K562 (cell line): ENCODE measurements around the gene EGFL7. TPM values are rescaled to one million over a fixed set of nuclear protein-coding genes. Genes with fewer than 3 reads are reported as not detected.

Experiments used
- ATAC-seq: fragments of 200-7000 bp; cut with Tn5 transposase; 3 replicates; pipeline ENCODE4 v1.9.1; 2020; ENCODE audit warnings: moderate library complexity
- BruUV-seq: library from RNA; stranded (reverse); fragments of 400-500 nt; replicated peaks from 2 replicates; lab custom pipeline; 2021; lab: Mats Ljungman, UMichigan
- CTCF ChIA-PET: fragments of 300-600 bp; formaldehyde crosslinking; extraction: SDS; loops from one replicate; lab custom pipeline; 2021; ENCODE audit warnings: low intra/inter-chr PET ratio; lab: Yijun Ruan, JAX
- POLR2A ChIA-PET: fragments of 300-600, 350-650 bp; sonication (Branson Sonifier 250); formaldehyde crosslinking; extraction: SDS; loops from one replicate; lab custom pipeline; 2021; ENCODE audit warnings: antibody characterized with exemption, inconsistent platforms; lab: Yijun Ruan, JAX
- DNase-seq, 4 experiments: peaks; one replicate each; pipeline versions ENCODE4 v3.0.0 to v3.0.0-alpha.2; 2011 to 2018; ENCODE audit warnings: low spot score in 3 of 4, mixed read lengths in 3 of 4; ENCODE audit errors: extremely low read depth in 1 of 4
- FAIRE-seq: peaks from 2 replicates; lab custom pipeline; 2011; peaks lifted over from hg19 to GRCh38; lab: Jason Lieb, UNC
- H2AFZ ChIP-seq: 2 replicates; pipeline ENCODE4 v1.6.0; 2011; ENCODE audit warnings: low read depth, low read length, control low read depth, inconsistent platforms
- H3K27ac ChIP-seq: fragments of 200-600 bp; 3 replicates; pipeline ENCODE4 v1.8.0; 2011; ENCODE audit warnings: low read depth, mild to moderate bottlenecking, control low read depth, inconsistent platforms, low read length, moderate library complexity, mixed read lengths; ENCODE audit errors: extremely low read depth
- H3K27me3 ChIP-seq, 2 experiments: fragments of 300-600 bp in 1 of 2; 2 replicates in 1 of 2; 3 replicates in 1 of 2; pipeline versions ENCODE4 v1.6.0 to v1.8.0; 2011; ENCODE audit warnings: inconsistent platforms in 2 of 2, low read length in 2 of 2, mild to moderate bottlenecking in 1 of 2, mixed read lengths in 1 of 2, moderate library complexity in 1 of 2; ENCODE audit not compliant: control insufficient read depth in 2 of 2, insufficient read depth in 2 of 2
- H3K36me3 ChIP-seq: fragments of 300-600 bp; 3 replicates; pipeline ENCODE4 v1.8.0; 2011; ENCODE audit warnings: mild to moderate bottlenecking, low read length, inconsistent platforms; ENCODE audit not compliant: control insufficient read depth, insufficient read depth
- H3K4me1 ChIP-seq, 2 experiments: fragments of 200-600 bp in 1 of 2; replicated peaks in 1 of 2; 2 replicates in 1 of 2; 3 replicates in 1 of 2; pipeline versions ENCODE4 v1.5.1 to v1.8.0; 2011; ENCODE audit warnings: inconsistent platforms in 2 of 2, low read length in 2 of 2, mild to moderate bottlenecking in 1 of 2, mixed read lengths in 1 of 2, moderate library complexity in 1 of 2; ENCODE audit not compliant: control insufficient read depth in 2 of 2, insufficient read depth in 2 of 2
- H3K4me2 ChIP-seq: 2 replicates; pipeline ENCODE4 v1.6.1; 2011; ENCODE audit warnings: low read length, control low read depth, inconsistent platforms, mixed read lengths; ENCODE audit not compliant: insufficient read depth
- H3K4me3 ChIP-seq: fragments of 200-600 bp; sonication (generic), shearing (Covaris generic); 2 replicates; pipeline ENCODE4 v1.5.1; 2016; ENCODE audit warnings: control low read depth, inconsistent platforms
- H3K79me2 ChIP-seq: fragments of 200-600 bp; 3 replicates; pipeline ENCODE4 v1.8.0; 2011; ENCODE audit warnings: low read length, inconsistent platforms; ENCODE audit not compliant: control insufficient read depth, insufficient read depth
- H3K9ac ChIP-seq, 2 experiments: 2 replicates each; pipeline versions ENCODE4 v1.6.0 to v1.6.1; 2011; ENCODE audit warnings: low read depth in 2 of 2, low read length in 2 of 2, control low read depth in 1 of 2, inconsistent platforms in 1 of 2, mild to moderate bottlenecking in 1 of 2, mixed read lengths in 1 of 2; ENCODE audit not compliant: insufficient read depth in 1 of 2
- H3K9me1 ChIP-seq: one replicate; pipeline ENCODE4 v1.6.0; 2011; ENCODE audit warnings: inconsistent platforms, mild to moderate bottlenecking, low read length, moderate library complexity; ENCODE audit not compliant: control insufficient read depth, insufficient read depth
- H3K9me3 ChIP-seq: replicated peaks from 2 replicates; pipeline ENCODE4 v1.5.1; 2011; ENCODE audit warnings: low read depth, low read length, inconsistent platforms; ENCODE audit not compliant: control insufficient read depth, insufficient read depth
- H4K20me1 ChIP-seq: replicated peaks from 2 replicates; pipeline ENCODE4 v1.6.1; 2011; ENCODE audit warnings: low read length, inconsistent platforms, mixed read lengths; ENCODE audit not compliant: control insufficient read depth, insufficient read depth
- ARHGAP35 ChIP-seq: fragments of 450-650 bp; IDR thresholded peaks from 2 replicates; pipeline ENCODE4 v1.6.1; 2018; ENCODE audit not compliant: partially characterized antibody
- ELF2 ChIP-seq: fragments of 250-450 bp; sonication (Bioruptor Pico); IDR thresholded peaks from 2 replicates; pipeline ENCODE4 v1.5.0; 2021; ENCODE audit warnings: mild to moderate bottlenecking
- FIP1L1 ChIP-seq: fragments of 200-400 bp; formaldehyde crosslinking; IDR thresholded peaks from 2 replicates; pipeline ENCODE4 v1.6.1; 2018; ENCODE audit warnings: mild to moderate bottlenecking, low read depth, low read length; ENCODE audit not compliant: poor library complexity, severe bottlenecking
- HNRNPUL1 ChIP-seq: fragments of 200-400 bp; formaldehyde crosslinking; IDR thresholded peaks from 2 replicates; pipeline ENCODE4 v1.6.1; 2017; ENCODE audit warnings: low read length
- RNF219 ChIP-seq: fragments of 250-450 bp; sonication (Bioruptor Pico); IDR thresholded peaks from 2 replicates; pipeline ENCODE4 v1.5.0; 2022; ENCODE audit warnings: mild to moderate bottlenecking
- SMAD1 ChIP-seq: fragments of 150-350 bp; IDR thresholded peaks from 2 replicates; pipeline ENCODE4 v1.6.1; 2014; ENCODE audit warnings: low read length, low read depth; ENCODE audit not compliant: partially characterized antibody
- SNRNP70 ChIP-seq: fragments of 200-400 bp; formaldehyde crosslinking; optimal IDR thresholded peaks from 2 replicates; pipeline ENCODE3; 2017; ENCODE audit warnings: low read depth, low read length
- ZNF263 ChIP-seq: sonication (generic); formaldehyde crosslinking; IDR thresholded peaks from 2 replicates; pipeline ENCODE4 v1.8.0; 2022; ENCODE audit warnings: mild to moderate bottlenecking, missing genetic modification reagents, borderline replicate concordance
- WGBS: fragments of 100-300 bp; shearing (Covaris generic); methylation state at CpG from one replicate; pipeline ENCODE4 v1.1.6; 2016; ENCODE audit warnings: low coverage, mixed read lengths; ENCODE audit not compliant: insufficient coverage; ENCODE audit errors: missing lambda C conversion rate; 5-methylcytosine and 5-hydroxymethylcytosine counted together
- in situ Hi-C: fragments of 300-500 bp; cut with MboI; formaldehyde crosslinking; loops from 4 replicates; pipeline ENCODE4 v1.15.0; 2018; ENCODE audit warnings: inconsistent platforms, mixed read lengths
- intact Hi-C: fragments of 100-400 bp; cut with micrococcal nuclease; formaldehyde crosslinking; loops from 2 replicates; pipeline ENCODE4 v1.14.2; 2022
- polyA plus RNA-seq, 8 experiments: library from polyadenylated mRNA; depleted of rRNA in 4 of 8; stranded (reverse) in 5 of 8; unstranded in 3 of 8; fragments of >200 nt; fragmentation: Nextera tagmentation in 2 of 8; fragmentation: Illumina TruSeq in 1 of 8; extraction: Ambion mirVana in 2 of 8; extraction: Trizol in 1 of 8; gene quantifications; 2 replicates each; pipeline versions ENCODE4 v1.2.1 to v1.2.3, GENCODE V29; 2011 to 2014; ENCODE audit warnings: inconsistent platforms in 1 of 8, missing spikeins in 1 of 8
- total RNA-seq, 7 experiments: library from RNA; depleted of rRNA in 6 of 7; stranded (reverse); fragments of >200 nt in 6 of 7; fragmentation: Illumina TruSeq in 2 of 7; extraction: Trizol in 2 of 7; gene quantifications; 2 replicates each; pipeline versions ENCODE4 v1.2.1 to v1.2.3, GENCODE V29; 2011 to 2021; ENCODE audit warnings: low replicate concordance in 1 of 7

EGFL7 gene
- total and polyA plus RNA-seq, 9 of the 15 experiments (the other 6 are each of a cell fraction or from before 2014, with no cell fraction given) = 1.5 to 286 (median 55.5) TPM

DNA sequence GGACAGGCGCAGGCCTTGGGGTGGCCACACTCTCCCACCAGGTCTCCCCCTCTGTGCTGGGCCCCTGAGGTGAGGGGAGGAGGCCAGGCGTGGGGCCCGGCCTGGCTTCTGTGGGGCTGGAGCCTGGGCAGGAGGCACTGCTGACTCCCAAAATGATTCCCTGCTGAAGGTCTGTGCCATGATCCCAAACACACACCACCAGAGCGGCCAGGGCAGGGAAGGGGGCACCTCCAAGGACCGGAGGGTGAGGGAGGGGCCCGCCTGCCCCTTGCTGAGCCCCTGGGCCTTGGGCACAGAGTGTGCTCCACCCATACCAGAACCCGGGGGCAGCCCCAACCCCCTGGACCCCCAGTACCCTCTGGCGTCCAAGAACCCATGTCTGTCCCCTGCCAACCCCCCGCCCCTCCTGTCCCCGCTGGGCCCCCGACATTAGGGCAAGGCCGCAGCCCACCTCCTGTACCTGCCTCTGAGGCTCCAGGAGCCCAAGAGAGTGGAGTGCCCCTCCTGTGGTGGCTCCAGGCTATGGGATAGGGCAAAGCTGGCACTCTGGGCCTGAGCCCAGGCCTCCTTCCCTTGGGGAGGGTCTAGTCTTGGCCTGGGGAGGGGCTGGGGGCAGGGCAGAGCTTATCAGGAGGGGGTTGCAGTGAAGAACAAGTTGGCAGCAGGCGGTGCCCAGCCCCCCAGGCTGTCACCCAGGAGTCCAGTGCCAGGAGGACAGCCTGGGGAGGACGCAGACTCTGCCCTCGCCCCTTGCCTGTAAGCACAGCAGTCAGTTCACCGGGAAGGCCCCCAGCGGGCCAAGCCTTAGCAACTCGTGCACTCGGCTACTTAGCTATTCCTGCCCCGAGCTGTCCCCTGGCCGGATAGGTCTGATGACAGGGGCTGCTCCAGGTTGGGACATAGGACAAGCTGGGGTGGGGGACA lies 2.6 kb upstream of the EGFL7 start (continued):
- no peak for TF ChIP-seq RNF219
- TF ChIP-seq FIP1L1 = no peak
- no peak for TF ChIP-seq HNRNPUL1
- no peak for TF ChIP-seq SMAD1
- TF ChIP-seq SNRNP70 = no peak
- TF ChIP-seq, all 486 proteins: peak for 0

DNA sequence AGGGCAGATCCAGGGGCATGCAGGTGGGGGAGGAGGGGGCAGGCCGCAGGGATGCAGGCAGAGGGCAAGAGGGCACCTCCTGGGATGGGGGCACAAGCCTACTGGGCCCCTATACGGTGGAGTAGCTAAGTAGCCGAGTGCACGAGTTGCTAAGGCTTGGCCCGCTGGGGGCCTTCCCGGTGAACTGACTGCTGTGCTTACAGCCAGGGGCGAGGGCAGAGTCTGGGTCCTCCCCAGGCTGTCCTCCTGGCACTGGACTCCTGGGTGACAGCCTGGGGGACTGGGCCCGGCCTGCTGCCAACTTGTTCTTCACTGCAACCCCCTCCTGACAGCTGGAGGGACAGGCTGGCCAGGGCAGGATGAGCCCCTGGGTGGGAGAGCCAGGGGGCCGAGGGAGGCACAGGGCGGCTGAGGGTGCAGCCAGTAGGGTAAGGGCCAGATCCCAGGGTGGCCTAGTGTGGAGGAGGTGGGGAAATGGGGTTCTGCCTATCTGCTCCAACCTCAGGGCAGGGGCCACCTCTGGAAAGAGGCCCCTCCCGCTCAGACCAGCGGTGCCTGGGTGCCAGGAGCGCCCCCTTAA lies 1.7 kb upstream of the EGFL7 start:
- no peak overlapping the region for H2AFZ ChIP-seq
- peaks cover 12% of the 10 kb centered on the region for H4K20me1 ChIP-seq
- H3K4me1 ChIP-seq = peaks cover 26 to 94% of the 10 kb centered on the region in 2 experiments
- no peaks in the 10 kb centered on the region for H3K9me1 ChIP-seq
- no peaks in the 10 kb centered on the region for H3K27me3 ChIP-seq
- H3K9me3 ChIP-seq = 0 out of 2 replicates have a peak, but pooled peaks cover 3% of the 10 kb centered on the region
- CTCF ChIA-PET = no interaction called here
- ATAC-seq (no peak), DNase-seq (no peak), FAIRE-seq (no peak)
- H3K4me3 ChIP-seq = no peak overlapping the region
- no peak for TF ChIP-seq ELF2 (CRISPR knock-in tag)
- 0 out of 2 replicates have a peak, but pooled peaks have one; percentile 42 for TF ChIP-seq ZNF263 (CRISPR knock-in tag)
- TF ChIP-seq ARHGAP35 = no peak
- H3K79me2 ChIP-seq = peaks cover 38% of the 10 kb centered on the region
- BruUV-seq = no TSS peak
- H3K36me3 ChIP-seq = peaks cover 23% of the 10 kb centered on the region; the same call in 1 of the 3 replicates
- intact Hi-C loops (no loop called here), in situ Hi-C loops (no loop called here)
- no peak overlapping the region for H3K4me2 ChIP-seq
- POLR2A ChIA-PET = interaction anchor here (1.0 to 1.4 kb wide), 3 partner anchors 11 to 66 kb away, joined by 3 to 4 read pairs (median 4); no protein-coding TSS in a partner anchor
- no peak overlapping the region; the same call in 2 of the 3 replicates for H3K27ac ChIP-seq
- H3K9ac ChIP-seq = peak overlapping the region in 1 of 2 experiments; percentile 97; a peak in 2 of 4 replicates
- 69% methylated on average over 12 of the region's 13 CpGs for WGBS
